Hematopoietic multipotent progenitor cell (in vitro differentiated cells): ENCODE results near the gene MYH14. TPM values are rescaled to one million over a fixed set of nuclear protein-coding genes. Genes with fewer than 3 reads are reported as not detected.

ENCODE experiments used
- DNase-seq, 3 donors: peaks; one replicate each; pipeline ENCODE4 v3.0.0-alpha.2; 2011 to 2015; ENCODE audit warnings: low read depth in 2 of 3, low spot score in 2 of 3
- total RNA-seq: library from RNA; depleted of rRNA; stranded (reverse); fragments of >200 nt; gene quantifications from one replicate; pipeline ENCODE4 v1.2.3, GENCODE V29; 2012

Gene MYH14
- total RNA-seq, 1 donor, result under 0.01 TPM

DNA sequence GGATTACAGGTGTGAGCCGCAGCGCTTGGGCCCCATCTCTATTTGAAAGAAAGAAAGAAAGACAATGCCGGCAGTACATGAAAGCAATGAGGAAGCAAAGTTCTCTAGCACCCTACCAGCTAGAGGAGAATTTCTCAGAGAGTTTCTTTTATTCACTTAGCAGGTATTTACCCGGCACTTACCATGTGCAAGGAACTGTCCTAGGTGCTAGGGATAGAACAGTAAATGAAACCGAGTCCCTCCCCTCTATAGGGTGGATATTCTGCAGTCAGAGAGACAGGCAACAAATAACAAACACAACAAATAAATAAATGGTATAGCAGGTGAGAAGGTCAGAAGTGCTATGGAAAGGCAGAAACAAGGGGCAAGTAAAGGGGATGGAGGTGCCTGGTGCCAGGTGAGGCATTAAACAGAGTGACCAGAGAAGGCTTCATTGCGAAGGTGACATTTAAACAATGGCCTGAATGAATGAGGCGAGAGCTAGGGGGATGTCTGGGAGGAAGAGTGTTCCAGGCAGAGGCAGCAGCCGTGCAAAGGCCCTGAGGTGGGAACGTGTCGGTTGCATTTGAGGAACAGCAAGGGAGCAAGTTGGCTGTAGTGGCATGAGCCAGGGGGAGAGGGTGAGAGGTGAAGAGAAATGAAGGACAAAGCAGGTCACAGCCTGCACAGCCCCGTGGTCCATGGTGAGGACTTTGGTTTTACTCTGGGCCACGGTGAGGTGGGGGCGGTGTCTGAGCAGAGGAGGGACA is 10.8 kb upstream of the MYH14 start:
- DNase-seq, result no peak

DNA sequence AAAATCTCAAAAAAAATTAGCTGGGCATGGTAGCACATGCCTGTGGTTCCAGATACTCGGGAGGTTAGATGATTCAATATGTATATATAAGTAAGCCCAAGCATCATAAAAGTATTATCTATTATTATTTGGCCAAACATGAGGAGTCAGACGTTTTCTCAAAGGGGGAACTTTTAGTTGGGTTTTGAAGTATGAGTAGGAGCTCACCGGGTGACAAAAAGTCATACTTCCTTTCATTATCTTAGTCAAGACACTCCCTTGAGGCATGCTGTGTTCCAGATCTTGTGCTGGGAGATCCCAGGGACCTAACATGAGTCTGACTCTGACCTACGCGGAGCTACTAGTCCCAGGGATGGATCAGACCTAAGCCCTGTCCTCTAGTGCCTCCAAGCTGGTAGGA is 8.2 kb upstream of the MYH14 start:
- no peak for DNase-seq

DNA sequence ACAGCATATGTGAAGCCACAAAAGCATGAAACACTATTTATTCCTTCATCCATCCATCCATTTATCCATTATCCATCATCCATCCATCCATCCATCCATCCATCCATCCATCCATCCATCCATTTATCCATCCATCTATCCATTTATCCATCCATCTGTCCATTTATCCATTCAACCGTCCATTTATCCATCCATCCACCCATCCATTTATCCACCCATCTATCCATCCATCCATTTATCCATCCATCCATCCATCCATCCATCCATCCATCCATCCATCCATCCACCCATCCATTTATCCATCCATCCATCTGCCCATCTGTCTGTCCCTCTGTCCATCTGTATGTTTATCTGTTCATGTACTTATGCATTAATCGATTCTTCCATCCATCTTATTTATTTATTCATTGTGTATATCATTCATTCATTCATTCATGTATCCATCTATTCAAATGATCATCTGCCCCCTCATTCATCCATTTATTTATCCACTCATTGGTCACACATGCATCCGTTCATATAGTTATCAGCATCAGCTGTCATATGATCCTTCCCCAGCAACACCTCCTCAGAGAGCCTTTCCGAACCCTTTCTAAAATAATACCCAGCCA is 7.0 kb upstream of the MYH14 start:
- DNase-seq, result no peak

DNA sequence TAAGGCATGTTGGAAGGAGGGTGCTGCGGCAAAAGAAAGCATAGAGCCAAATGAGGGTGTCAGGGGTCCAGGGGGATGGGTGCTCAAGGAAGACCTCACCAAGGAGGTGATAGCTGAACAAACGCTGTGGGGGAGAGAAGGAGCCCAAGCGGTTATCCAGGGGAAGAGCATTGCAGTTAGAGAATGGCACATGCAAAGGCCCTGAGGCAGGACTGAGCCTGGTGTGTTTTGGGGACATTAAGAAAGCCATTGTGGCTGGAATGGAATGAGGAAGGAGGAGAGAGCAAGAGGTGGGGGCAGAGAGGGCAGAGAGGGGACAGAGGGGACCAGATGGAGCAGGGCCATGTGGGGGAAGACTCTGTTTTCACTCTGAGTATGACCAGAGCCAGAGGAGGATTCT is 6.1 kb upstream of the MYH14 start:
- no peak for DNase-seq

DNA sequence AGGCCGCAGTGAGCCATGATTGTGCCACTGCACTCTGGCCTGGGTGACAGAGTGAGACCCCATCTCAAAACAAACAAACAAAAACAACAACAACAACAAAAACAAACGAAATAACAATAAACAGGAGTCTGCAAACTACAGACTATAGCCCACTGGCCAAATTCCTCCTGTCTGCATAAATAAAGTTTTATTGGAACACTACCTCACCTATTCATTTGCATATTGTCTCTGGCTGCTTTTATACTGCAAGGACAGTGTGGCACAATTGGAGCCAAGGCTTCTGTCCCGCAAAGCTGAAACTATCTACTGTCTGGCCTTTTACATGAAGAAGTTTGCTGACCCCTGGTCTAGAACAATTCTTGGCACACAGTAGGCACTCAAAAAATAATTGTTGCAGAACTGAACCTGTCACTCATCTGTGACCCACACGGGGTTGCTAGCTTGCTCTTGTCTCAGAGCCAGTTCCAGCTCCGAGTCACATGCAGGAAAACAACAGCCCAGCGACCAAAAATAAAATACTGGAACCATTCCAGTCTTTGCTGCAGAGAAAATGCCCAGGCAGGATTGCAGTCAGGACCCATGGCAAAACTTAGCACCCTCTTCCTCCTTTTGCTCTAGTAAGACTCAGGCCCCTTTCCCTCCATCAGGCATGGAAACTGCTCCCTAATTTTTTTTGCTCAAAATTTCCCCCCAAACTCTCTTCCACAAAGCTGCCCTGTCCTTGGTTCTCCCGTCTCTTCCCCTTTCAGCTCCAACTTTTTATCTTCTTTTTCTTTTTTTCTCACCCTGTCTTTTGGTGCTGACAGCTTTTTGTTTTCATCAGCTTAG is 4.8 kb upstream of the MYH14 start:
- DNase-seq, result no peak

DNA sequence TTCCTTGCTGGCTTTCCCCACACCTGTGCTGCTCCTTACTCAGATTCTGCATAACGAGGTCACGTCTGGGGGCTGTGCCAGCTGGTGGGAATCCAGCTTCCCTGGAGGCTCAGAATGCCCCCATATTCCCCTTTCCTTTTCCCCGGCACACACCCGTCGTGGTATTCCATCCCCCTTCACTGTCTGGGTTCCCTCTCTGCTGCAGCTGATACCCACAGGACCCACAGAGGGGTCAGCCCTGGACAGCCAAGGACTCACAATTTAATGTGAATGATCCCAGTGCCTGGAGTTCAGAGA is 4.2 kb upstream of the MYH14 start:
- DNase-seq, result no peak

DNA sequence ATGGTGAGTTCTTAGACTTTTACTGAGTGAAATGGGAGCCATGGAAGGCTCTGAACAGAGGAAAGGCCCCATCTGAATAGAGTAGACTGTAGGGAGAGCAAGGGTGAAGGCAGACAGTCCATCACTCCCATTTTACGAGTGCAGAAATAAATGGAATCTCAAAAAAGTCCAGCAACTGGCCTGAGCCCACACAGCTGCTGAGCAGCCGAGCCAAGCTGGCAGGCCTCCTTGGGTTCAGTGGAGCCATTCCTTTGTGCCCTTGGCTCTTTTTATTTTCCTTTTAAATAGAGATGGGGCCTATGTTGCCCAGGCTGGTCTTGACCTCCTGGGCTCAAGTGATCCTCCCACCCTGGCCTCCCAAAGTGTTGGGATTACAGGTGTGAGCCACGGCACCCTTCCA is 1.0 kb upstream of the MYH14 start:
- DNase-seq, result no peak

DNA sequence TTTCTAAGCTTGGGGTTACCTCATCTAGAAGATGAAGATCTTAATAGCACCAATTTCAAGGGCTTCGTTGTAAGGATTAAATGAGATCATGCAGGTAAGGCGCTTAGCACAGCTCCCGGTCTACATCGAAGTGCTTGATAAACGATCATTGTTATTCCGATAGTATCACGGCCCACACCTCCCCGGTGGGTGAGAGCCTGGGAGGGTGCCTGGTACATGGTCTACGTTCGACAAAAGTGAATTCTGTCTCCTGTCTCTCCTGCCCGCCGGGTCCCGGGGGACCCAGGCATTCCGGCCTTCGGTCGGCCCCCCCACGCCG is 501 bp upstream of the MYH14 start:
- DNase-seq, result no peak

DNA sequence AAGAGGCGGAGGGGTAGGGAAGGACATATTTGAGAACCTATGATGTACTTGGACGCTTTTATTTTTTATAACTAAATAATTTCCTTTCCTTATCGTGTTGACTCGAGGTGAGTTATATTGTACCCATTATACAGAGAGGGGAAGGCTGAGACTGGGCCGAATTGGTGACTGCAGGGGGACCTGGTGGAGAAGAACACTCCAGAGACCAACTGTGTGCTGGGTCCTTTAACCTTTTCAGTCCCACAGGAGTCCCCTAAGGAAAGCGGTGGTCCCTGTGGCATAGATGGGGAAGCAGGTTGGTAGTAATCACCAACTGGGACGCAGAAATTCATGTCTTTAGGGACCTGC is 633 bp downstream of the MYH14 start:
- DNase-seq, result no peak

DNA sequence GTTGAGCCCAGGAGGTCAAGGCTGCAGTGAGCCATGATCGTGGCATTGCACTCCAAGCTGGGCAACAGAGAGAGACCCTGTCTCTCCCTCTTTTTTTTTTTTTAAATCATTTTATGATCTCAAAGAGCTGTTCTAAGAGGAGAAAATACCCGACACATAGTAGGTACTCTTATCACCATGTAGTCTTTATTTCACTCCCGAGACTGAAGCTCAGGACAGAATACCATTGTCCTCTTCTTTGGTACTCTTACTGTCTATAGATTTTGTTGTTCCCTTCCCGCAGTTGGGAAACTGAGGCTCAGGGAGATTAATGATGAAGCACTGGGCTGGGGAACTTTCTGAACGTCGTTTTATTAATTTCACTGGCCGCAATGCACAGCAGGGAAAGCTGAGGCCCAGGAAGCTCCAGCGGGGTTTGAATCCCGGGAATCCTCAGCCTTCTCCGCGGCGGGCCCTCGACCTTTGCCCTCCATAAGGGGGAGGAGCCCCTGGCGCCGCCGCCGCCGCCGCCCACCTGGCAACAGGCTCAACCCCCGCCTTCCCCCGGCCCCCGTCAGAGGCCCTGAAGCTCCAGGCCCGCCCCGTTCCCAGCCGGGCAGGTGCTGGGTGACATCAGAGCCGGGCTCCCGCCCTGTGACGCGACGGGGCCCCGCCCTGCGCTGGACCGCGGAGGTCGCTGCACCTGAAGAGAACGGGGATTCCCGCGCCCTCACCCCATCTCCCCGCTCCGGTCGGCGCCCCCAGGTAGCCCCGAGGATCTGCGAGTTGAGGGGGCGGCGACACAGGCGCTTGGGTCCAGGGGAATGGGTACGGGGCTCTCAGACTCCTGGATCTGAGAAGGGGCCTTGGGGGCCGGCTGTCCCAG is 1.6 kb downstream of the MYH14 start:
- DNase-seq, result peak in 1 of 3 donors; percentile 15

DNA sequence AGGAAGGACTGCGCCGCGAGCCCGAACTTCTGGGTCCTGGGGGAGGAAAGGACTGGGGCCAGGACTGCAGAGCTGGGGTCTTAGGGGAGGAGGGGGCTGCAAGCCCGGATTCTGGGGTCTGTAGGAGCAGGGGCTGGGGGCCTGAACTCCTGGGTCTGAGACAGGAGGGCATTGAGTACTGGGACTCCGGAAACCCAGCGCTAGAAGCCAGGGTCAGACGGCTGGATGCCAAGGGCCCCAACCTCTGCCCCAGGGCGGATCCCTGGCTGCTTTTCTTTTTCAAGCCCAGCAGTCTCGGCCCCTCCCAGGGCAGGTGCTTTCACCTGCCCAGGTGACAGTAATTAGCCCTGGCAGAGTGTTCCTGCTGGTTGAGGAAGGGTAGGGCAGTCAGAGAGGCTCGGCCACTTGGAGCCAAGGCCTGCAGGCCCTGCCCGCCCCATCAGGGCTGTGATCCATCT is 2.3 kb downstream of the MYH14 start:
- no peak for DNase-seq

DNA sequence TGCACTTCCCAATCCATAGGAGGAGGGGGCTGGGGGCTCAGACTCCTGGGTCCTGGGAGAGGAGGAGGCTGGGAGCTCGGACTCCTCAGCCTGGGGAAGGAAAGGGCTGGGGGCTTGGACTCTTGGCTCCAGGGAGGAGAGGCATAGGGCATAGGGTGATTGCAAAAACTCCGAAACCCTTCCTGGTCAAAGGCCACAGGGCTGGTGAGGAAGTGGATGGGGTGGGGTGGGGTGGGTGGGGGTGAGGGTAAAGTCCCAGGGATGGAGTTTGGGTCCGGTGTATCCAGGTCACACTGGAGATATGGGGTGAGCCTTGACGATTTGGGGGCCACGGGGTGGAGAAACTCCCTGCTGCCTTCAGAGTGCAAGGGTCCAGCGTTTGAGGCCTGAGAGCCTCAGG is 2.8 kb downstream of the MYH14 start:
- DNase-seq, result no peak

DNA sequence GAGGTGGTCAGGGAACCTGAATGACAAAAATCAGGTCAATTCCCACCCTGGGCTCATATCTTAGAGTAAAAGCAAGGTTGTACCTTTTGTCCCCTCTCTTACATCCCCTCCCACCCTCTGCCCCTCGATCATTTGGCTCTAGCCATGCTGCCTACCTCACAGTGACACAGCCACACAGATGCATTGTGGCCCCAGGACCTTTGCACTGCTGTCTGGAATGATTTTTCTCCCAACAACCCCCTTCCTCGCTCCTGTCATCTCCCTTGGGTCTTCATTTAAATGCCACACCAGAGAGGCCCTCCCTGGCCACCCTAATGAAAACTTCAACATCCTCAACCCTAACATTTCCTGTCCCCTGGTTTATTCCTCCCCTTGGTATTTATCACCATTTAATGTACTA is 4.3 kb downstream of the MYH14 start:
- DNase-seq, result no peak

DNA sequence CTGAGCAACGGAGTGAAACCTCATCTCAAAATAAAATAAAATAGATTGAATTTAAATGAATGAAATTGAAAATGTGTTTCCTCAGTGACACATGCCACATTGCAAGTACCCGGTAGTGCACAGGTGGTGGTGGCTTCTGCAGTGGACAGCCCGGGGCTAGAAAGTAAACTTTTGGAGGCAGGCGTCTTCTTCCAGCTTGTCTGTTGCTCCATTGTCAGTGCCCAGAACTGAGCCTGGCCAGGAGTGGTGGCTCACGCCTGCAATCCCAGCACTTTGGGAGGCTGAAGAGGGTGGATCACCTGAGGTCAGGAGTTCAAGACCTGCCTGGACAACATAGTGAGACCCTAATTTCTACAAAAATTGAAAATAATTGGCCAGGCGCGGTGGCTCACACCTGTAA is 5.7 kb downstream of the MYH14 start:
- no peak for DNase-seq

DNA sequence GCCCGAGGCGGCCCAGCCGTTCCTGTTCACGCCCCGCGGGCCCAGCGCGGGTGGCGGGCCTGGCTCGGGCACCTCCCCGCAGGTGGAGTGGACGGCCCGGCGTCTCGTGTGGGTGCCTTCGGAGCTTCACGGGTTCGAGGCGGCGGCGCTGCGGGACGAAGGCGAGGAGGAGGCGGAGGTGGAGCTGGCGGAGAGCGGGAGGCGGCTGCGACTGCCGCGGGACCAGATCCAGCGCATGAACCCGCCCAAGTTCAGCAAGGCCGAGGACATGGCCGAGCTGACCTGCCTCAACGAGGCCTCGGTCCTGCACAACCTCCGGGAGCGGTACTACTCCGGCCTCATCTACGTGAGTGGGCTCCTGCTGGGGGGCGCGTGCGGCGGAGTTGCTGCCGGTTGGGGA is 7.0 kb downstream of the MYH14 start:
- DNase-seq, result no peak

DNA sequence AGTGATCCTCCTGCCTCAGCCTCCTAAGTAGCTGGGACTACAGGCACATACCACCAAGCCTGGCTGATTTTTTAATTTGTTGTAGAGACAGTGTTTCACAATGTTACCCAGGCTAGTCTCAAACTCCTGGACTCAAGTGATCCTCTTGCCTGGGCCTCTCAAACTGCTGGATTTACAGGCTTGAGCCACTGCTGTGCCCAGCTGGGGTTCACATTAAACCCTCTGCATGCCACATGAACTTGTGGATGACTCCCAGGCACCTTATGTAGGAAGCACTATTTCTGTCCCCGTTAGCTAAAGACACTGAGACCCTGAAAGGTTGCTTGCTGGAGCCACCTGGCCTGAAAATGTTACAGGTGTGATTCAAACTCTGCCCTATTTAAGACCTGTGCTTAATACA is 10.5 kb downstream of the MYH14 start:
- no peak for DNase-seq

DNA sequence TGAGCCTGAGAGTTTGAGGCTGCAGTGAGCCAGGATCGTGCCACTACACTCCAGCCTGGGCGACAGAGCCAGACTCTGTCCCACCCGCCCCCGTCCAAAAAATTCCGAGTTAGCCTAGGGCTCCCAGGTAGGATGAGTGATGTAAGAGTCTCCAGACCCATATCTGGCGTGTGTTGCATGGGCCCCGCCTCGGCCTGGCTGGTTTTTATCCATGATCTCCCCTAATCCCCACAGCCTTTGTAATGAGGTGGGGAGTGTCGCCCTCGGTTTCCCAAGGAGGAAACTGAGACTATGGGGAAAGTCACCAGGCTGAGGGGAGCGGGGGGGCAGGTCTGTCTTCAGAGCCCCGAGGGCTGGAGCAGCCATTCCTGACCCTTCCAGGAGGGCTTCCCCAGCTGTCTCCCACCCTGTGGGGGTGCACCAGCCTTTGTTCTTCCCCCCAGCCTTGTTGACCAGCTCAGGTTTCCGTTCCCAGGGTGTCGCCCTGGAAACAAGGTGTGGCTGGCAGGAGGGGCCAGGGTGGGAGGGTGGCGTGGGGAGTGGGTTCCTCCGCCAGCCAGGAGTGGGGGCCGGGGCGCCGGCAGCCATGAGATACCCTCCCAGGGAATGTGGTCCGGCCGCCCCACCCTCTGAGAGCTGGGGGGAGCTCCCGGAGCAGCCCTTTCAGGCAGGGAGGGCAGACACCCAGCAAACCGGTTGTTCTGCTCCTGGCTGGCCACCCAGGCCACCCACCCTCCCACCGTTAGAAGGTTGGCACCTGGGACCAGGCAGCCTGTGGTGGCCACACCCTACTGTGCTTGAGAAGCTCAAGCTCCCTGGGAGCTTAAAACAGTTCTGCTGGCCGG is 11.5 kb downstream of the MYH14 start:
- DNase-seq, result no peak

DNA sequence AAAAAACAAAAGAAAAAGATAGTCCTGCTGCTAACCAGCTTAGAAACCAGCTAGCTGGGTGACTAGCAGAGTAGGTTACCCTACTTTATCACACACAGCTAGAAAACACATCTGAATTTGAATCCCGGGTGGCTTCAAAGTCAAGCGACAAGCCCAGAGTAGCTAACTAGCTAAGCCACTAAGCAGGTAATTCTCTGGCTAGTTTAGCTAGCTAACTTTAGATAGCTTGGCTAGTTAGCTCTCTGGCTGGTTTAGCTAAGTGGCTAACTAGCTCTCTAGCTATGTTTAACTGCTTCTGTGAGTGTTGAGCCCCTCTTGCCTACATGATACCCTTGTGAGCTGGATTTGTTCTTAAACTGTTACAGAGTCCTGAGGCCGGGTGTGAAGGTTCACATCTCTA is 12.4 kb downstream of the MYH14 start:
- DNase-seq, result no peak

DNA sequence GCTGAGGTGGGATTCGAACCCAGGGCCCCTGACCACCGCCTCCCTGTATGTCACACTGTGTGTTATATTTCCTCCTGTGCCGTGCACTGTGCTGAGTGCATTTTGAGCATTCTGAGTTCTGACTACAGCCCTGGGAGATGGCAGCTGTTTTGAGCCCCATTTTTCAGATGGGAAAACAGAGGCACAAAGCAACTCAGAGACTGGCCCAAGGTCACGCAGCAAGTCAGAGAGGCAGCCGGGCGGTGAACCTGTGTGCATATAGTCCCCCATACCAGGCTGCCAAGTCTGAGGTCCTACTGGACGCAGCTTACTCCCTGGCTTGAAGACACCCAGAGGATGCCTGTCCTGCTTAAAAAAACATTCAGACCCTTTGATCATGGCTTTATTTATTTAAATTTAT is 17.7 kb downstream of the MYH14 start:
- no peak for DNase-seq

DNA sequence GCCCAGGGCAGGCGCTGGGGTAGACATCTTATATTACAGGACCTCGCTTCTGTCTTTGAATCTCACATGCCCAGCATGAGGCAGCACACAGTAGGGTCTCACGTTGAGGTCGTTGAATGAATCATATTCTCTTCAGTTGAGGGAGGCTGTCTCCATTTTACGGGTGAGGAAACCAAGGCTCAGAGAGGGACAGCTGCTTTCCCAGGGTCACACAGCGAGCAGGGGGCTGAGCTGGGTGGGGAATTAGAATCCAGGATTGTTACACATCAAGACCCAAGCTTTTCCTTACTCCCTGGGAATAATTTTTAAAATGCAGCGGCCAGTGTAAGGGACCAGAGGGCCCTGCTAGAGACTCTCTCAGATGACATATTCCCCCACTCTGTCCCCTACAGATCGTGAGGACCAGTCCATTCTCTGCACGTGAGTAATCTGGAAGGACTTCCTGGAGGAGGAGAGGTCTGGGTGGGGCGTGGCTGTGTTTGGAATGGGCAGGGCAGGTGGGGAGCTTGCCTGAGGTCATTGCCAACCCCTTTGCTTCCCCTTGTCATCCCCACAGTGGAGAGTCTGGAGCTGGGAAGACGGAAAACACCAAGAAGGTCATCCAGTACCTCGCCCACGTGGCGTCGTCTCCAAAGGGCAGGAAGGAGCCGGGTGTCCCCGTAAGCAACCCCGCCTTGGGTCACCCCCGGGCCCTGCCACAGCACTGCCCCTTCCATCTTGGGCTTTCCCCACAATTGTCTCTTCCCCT is 19.4 kb downstream of the MYH14 start:
- DNase-seq, result no peak
